CD4-positive, alpha-beta T cell treated with Interferon alpha-2 for 1 hour (primary cell): ENCODE data around the gene ZNF804B.

Experiments
- DNase-seq, 2 donors: peaks; one replicate each; pipeline ENCODE4 v3.0.0-alpha.2; 2020 to 2022

ZNF804B gene

GRCh38 chr7:89001306-89001705 is 241.8 kb downstream of the ZNF804B start:
- DNase-seq = no peak

GRCh38 chr7:89002981-89003956 is 243.8 kb downstream of the ZNF804B start:
- DNase-seq = peak in 1 of 2 donors; percentile 16

DNA sequence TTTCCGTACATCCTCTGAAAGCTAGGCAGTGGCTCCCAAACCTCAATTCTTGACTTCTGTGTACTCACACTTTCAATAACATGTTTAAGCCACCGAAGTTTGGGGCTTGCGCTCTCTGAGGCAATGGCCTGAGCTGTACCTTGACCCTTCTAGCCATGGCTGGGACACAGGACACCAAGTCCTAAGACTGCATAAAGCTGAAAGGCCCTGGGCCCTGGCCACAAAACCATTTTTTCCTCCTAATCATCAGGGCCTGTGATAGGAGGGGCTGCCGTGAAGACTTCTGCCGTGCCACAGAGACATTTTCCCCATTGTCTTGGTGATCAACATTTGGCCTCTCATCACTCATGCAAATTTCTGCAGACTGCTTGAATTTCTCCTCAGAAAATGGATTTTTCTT is 252.5 kb downstream of the ZNF804B start:
- DNase-seq = no peak

GRCh38 chr7:89017695-89018094 is 258.2 kb downstream of the ZNF804B start:
- no peak for DNase-seq

GRCh38 chr7:89021741-89022140 is 262.2 kb downstream of the ZNF804B start:
- no peak for DNase-seq

- DNase-seq = no peak
Measured at GRCh38 chr7:89023206-89023605, 263.7 kb downstream of the ZNF804B start.

GRCh38 chr7:89023877-89024276 is 264.4 kb downstream of the ZNF804B start:
- no peak for DNase-seq

- DNase-seq = no peak
Measured at GRCh38 chr7:89027781-89028180, 268.3 kb downstream of the ZNF804B start.

- no peak for DNase-seq
Measured at GRCh38 chr7:89028319-89028718, 268.8 kb downstream of the ZNF804B start.

DNA sequence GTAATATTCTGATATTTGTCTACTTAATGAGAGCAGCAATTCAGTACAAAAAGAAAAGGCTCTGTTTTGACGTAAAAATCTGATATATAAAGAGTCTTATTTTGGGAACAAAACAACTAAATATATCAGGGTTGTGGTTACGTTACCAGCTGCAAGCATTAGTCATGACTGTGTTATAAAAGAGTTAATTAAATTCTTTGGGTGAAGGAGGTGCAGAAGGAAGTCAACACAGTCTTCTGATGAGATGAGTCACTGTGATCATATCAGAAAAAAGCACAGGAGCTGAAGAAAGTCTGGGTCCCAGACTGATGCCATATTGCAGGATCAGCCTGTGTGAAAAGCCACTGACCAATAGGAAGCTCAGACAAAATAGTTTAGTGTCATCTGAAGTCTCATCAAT is 270.4 kb downstream of the ZNF804B start:
- no peak for DNase-seq

- DNase-seq = no peak
Measured at GRCh38 chr7:89041240-89041639, 281.7 kb downstream of the ZNF804B start.

- DNase-seq = no peak
Measured at GRCh38 chr7:89042940-89043339, 283.4 kb downstream of the ZNF804B start.

GRCh38 chr7:89049043-89049442 is 289.5 kb downstream of the ZNF804B start:
- DNase-seq = no peak

DNA sequence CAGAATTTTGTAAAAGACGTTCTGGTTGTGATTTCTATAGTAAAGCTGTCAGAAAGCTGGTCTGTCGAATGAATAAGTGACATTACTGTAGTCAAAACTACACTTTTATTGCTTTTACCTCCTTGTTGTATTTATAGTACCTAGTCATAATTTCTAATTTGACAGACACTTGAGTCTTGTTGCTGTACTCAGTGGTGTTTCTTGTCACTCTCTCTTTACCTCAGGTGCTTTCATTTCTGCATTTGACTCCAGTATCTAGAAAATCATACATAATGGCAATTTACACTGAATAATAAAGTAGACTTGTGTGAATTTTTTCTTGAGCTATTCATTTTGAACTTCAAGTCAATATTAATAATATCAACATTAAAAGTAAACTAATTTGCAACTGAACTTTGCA is 293.6 kb downstream of the ZNF804B start:
- DNase-seq = no peak

GRCh38 chr7:89054361-89054760 is 294.9 kb downstream of the ZNF804B start:
- no peak for DNase-seq

- no peak for DNase-seq
Measured at GRCh38 chr7:89060234-89060633, 300.7 kb downstream of the ZNF804B start.

- DNase-seq = no peak
Measured at GRCh38 chr7:89064831-89065230, 305.3 kb downstream of the ZNF804B start.

- no peak for DNase-seq
Measured at GRCh38 chr7:89067048-89067447, 307.5 kb downstream of the ZNF804B start.

- no peak for DNase-seq
Measured at GRCh38 chr7:89072081-89072480, 312.6 kb downstream of the ZNF804B start.

GRCh38 chr7:89073776-89074175 is 314.3 kb downstream of the ZNF804B start:
- no peak for DNase-seq

DNA sequence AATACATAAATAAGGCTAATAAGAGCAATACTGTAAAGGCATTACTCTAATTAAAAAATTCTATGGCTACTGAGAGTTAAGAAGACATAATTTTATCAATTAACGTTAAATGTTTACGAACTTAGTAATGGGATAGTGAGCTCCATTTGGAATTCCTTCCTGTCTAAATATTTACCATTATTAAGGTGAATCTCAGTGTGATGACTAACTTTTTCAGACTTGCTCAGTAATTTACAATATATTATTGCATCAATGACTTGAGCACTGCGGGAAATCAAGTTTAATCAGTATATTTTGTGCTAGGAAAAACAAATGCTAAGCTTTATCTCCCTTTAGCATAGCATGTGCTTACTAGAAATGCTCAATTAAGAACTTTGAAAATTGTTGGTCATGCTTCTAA is 318.5 kb downstream of the ZNF804B start:
- no peak for DNase-seq

GRCh38 chr7:89085580-89085979 is 326.1 kb downstream of the ZNF804B start:
- DNase-seq = no peak

DNA sequence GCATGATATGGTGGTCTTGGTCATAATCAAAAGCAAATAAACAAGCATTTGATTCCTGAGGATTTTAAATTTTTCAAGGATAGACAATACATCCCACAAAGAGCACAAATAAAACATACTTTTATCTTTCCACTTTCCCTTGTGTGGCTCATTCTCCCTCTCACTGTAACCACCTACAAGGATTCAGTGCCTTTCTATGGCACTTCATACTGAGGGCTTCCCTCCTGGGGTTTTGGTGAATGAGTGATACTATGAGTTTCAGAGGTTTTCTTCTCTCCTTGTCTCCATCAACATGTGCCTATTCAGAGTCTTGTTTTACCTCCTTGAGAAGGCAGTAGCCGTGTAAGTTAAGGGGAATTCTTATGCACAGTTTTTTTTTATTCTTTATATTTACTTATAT is 332.1 kb downstream of the ZNF804B start:
- no peak for DNase-seq

DNA sequence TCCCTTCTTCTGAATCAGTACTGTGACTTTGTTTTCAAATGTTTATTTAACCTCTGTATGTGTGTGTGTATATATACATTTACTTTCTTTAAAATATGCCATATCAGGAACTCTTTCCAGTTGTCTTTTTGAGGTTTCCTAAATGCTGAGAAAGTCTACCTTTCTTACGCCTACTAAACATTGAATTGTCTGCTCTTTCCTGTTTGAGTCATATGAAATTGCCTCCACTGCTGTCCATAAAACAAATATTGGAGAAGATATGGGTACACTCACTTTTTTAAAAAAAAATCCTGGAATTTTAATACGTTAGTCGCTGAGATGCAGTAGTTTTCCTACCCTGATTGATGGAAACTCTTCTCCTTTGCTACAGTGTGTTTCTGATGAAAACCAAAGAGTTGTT is 334.8 kb downstream of the ZNF804B start:
- DNase-seq = no peak

DNA sequence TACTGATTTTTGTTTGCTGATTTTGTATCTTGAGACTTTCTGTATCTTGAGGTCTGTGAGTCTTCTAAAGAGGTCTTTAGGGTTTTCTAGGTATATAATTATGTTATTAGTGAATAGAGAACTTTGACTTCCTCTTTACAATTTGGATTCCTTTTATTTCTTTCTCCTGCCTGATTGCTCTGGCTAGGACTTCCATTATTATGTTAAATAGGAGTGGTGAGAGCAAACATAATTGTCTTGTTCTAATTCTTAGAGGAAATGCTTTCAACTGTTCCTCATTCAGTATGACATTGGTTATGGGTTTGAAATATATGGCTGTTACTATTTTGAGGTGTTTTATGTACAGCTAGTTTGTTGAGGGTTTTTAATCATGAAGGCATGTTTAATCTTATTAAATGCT is 344.1 kb downstream of the ZNF804B start:
- DNase-seq = no peak
